Measurements from ENCODE around the gene DSTYK.
"Not testable (repeated sequence)": the region's sequence is repeated elsewhere in the genome, so short reads cannot be mapped to it uniquely, and the experiment has no call there.

The DSTYK gene

GRCh38 chr1:205169248-205169647 lies 42.3 kb downstream of the DSTYK start:
- DNase-seq, result no peak

GRCh38 chr1:205168291-205168690 lies 43.2 kb downstream of the DSTYK start:
- DNase-seq, result no peak

- no peak for DNase-seq
Measured at GRCh38 chr1:205162301-205162700, 49.2 kb downstream of the DSTYK start.

GRCh38 chr1:205161076-205161475 lies 50.4 kb downstream of the DSTYK start:
- no peak for DNase-seq

- no peak for DNase-seq
Measured at GRCh38 chr1:205158048-205158616, 53.4 kb downstream of the DSTYK start.

- DNase-seq, result not testable (repeated sequence)
Measured at GRCh38 chr1:205155665-205156377, 55.7 kb downstream of the DSTYK start.

GRCh38 chr1:205152505-205152904 lies 59.0 kb downstream of the DSTYK start:
- DNase-seq, result no peak

GRCh38 chr1:205150651-205151428 lies 60.7 kb downstream of the DSTYK start:
- no peak for DNase-seq

GRCh38 chr1:205147191-205147835 lies 64.2 kb downstream of the DSTYK start:
- no peak for DNase-seq

GRCh38 chr1:205144751-205145150 lies 66.8 kb downstream of the DSTYK start:
- no peak for DNase-seq

- no peak for DNase-seq
Measured at GRCh38 chr1:205144046-205144720, 67.3 kb downstream of the DSTYK start.

GRCh38 chr1:205142102-205142469 lies 69.4 kb downstream of the DSTYK start:
- no peak for DNase-seq

- peak; percentile 76 for DNase-seq
Measured at GRCh38 chr1:205141236-205142101, 70.0 kb downstream of the DSTYK start.

- DNase-seq, result no peak
Measured at GRCh38 chr1:205140113-205140512, 71.4 kb downstream of the DSTYK start.

- no peak for DNase-seq
Measured at GRCh38 chr1:205137901-205138300, 73.6 kb downstream of the DSTYK start.

- no peak for DNase-seq
Measured at GRCh38 chr1:205133287-205133686, 78.2 kb downstream of the DSTYK start.

- no peak for DNase-seq
Measured at GRCh38 chr1:205129447-205130029, 82.0 kb downstream of the DSTYK start.

- no peak for DNase-seq
Measured at GRCh38 chr1:205128050-205128449, 83.5 kb downstream of the DSTYK start.

- no peak for DNase-seq
Measured at GRCh38 chr1:205127646-205128045, 83.9 kb downstream of the DSTYK start.

- DNase-seq, result no peak
Measured at GRCh38 chr1:205124726-205125125, 86.8 kb downstream of the DSTYK start.

GRCh38 chr1:205122489-205122882 lies 89.0 kb downstream of the DSTYK start:
- no peak for DNase-seq

All from NCI-H1092 treated with DMSO at 0.1 percent for 48 hours (cell line).